GM13976 (cell line): ENCODE measurements around the gene DENND2A.

Source experiments
- DNase-seq: peaks from one replicate; pipeline ENCODE4 v3.0.0; 2012; ENCODE audit warnings: low spot score
- CTCF ChIP-seq: IDR thresholded peaks from 2 replicates; pipeline ENCODE4 v1.5.1; 2012; ENCODE audit warnings: borderline replicate concordance, mild to moderate bottlenecking; ENCODE audit not compliant: insufficient read depth; ENCODE audit errors: extremely low read depth, missing control alignments, control extremely low read depth
- in situ Hi-C: fragments of 300-500 bp; cut with MboI; formaldehyde crosslinking; loops from one replicate; pipeline ENCODE4 v1.12.0; 2022; ENCODE audit warnings: low sequenced_read_pairs, mixed read lengths, inconsistent platforms; ENCODE audit not compliant: unreplicated experiment

DENND2A gene

GRCh38 chr7:140655511-140656408 is 15.1 kb upstream of the DENND2A start:
- no peak for DNase-seq
- TF ChIP-seq CTCF, result no peak
- in situ Hi-C loops, result loop anchor here (5.0 kb wide), 1 partner anchor 138 kb away; no protein-coding TSS in a partner anchor

DNA sequence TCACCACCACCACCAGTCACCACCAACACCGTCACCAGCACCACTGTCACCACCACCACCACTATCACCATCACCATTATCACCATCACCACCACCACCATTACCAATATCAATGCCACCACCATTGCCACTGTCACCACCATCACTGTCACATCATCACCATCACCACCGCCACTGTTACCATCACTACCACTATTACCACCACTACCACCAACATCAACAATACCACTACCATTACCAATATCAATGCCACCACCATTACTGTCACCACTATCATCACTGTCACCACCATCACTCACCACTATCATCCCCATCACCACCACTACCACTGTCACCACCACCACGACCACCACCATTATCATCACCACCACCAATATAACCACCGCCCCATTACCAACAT is 14.0 kb upstream of the DENND2A start:
- no peak for TF ChIP-seq CTCF
- no peak for DNase-seq
- in situ Hi-C loops, result loop anchor here (5.0 kb wide), 1 partner anchor 137 kb away; no protein-coding TSS in a partner anchor

DNA sequence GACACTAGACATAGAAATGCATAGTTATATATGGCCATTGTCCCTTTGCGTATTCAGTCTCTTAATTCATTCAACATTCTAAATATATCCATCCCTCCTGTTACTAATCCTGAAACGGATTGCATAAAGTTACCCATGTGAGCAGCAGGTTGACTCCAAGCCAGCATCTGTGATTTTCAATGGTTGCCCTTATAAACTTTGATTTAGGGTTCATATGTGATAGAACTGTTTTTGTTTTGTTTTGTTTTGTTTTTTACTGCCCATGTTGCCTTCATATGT is 13.4 kb upstream of the DENND2A start:
- in situ Hi-C loops, result no loop called here
- no peak for DNase-seq
- TF ChIP-seq CTCF, result no peak

GRCh38 chr7:140653319-140654108 is 12.9 kb upstream of the DENND2A start:
- no peak for DNase-seq
- in situ Hi-C loops, result no loop called here
- peak; percentile 69 for TF ChIP-seq CTCF

DNA sequence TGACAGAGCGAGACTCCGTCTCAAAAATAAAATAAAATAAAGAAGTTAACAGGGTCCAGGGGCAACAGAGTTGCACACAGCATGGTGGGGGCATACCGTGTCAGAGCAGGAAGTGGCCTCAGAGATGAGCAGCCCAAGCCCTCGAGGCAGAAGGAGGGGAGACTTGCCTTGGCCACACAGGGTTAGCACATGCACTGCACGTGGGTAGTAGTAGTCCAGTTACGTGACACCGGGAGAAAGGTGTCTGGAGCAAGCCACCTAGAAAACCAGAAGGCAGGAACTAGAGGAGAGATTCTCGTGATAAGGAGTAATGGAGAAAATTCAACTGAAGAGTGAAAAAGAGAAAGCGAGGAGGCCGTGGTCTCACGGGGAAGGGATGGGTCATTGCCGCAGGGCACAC is 9.8 kb upstream of the DENND2A start:
- no peak for TF ChIP-seq CTCF
- DNase-seq, result no peak
- in situ Hi-C loops, result no loop called here

- no peak for DNase-seq
- in situ Hi-C loops, result no loop called here
- TF ChIP-seq CTCF, result no peak
Observed at GRCh38 chr7:140649556-140650205, 9.1 kb upstream of the DENND2A start.
